Panc1 (cell line): ENCODE data around the gene TNIP2. TPM values are rescaled to one million over a fixed set of nuclear protein-coding genes. Genes with fewer than 3 reads are reported as not detected.

Experiments
- ATAC-seq: fragments of 200-7000 bp; cut with Tn5 transposase; 2 replicates; pipeline ENCODE4 v1.9.1; 2020; ENCODE audit warnings: mild to moderate bottlenecking, moderate library complexity
- BruUV-seq: library from RNA; stranded (reverse); fragments of 400-500 nt; replicated peaks from 2 replicates; lab custom pipeline; 2021; lab: Mats Ljungman, UMichigan
- CTCF ChIA-PET: fragments of 300-600 bp; sonication (Branson Sonifier 250); formaldehyde crosslinking; loops from one replicate; lab custom pipeline; 2022; ENCODE audit warnings: antibody characterized with exemption; lab: Charles Lee
- POLR2A ChIA-PET: fragments of 300-600 bp; sonication (Branson Sonifier 250); formaldehyde crosslinking; loops from one replicate; lab custom pipeline; 2022; ENCODE audit warnings: antibody characterized with exemption; lab: Charles Lee
- DNase-seq: peaks from one replicate; pipeline ENCODE4 v3.0.0-alpha.2; 2010; ENCODE audit warnings: low read depth, low spot score
- H3K27ac ChIP-seq: 2 replicates; pipeline ENCODE4 v1.5.1; 2011; ENCODE audit warnings: mild to moderate bottlenecking, low read length, inconsistent platforms
- H3K27me3 ChIP-seq: fragments of 200-500 bp; sonication (Bioruptor generic); 2 replicates; pipeline ENCODE4 v1.6.0; 2014; ENCODE audit warnings: low read length, inconsistent platforms; ENCODE audit not compliant: control insufficient read depth, insufficient read depth
- H3K36me3 ChIP-seq: fragments of 200-500 bp; sonication (Bioruptor generic); 2 replicates; pipeline ENCODE4 v1.5.1; 2014; ENCODE audit warnings: inconsistent platforms, mild to moderate bottlenecking, low read length, moderate library complexity; ENCODE audit not compliant: control insufficient read depth, insufficient read depth
- H3K4me1 ChIP-seq: 2 replicates; pipeline ENCODE4 v1.5.1; 2011; ENCODE audit warnings: inconsistent platforms, mild to moderate bottlenecking, low read length, moderate library complexity; ENCODE audit not compliant: control insufficient read depth, insufficient read depth
- H3K4me3 ChIP-seq, 2 experiments: 2 replicates each; pipeline ENCODE4 v1.5.1; 2011 to 2012; ENCODE audit warnings: low read depth in 2 of 2, low read length in 2 of 2, mild to moderate bottlenecking in 2 of 2, inconsistent platforms in 1 of 2, moderate library complexity in 1 of 2
- H3K9me3 ChIP-seq: fragments of 200-500 bp; sonication (Bioruptor generic); 2 replicates; pipeline ENCODE4 v1.5.1; 2014; ENCODE audit warnings: low read depth, mild to moderate bottlenecking, inconsistent platforms, low read length, moderate library complexity; ENCODE audit not compliant: control insufficient read depth, insufficient read depth
- CTCF ChIP-seq: fragments of 450-650 bp; IDR thresholded peaks from 2 replicates; pipeline ENCODE4 v1.5.1; 2017; ENCODE audit warnings: mild to moderate bottlenecking
- POLR2AphosphoS5 ChIP-seq: IDR thresholded peaks from 2 replicates; pipeline ENCODE4 v1.6.1; 2012; ENCODE audit warnings: mild to moderate bottlenecking, low read depth, low read length, moderate library complexity
- REST ChIP-seq, 2 experiments: IDR thresholded peaks; 2 replicates each; pipeline ENCODE4 v1.6.1; 2011 to 2012; ENCODE audit warnings: low read depth in 2 of 2, control low read depth in 1 of 2, low read length in 1 of 2, mild to moderate bottlenecking in 1 of 2, moderate library complexity in 1 of 2; ENCODE audit not compliant: insufficient read depth in 1 of 2
- SIN3A ChIP-seq: IDR thresholded peaks from 2 replicates; pipeline ENCODE4 v1.6.1; 2012; ENCODE audit warnings: low read depth, mild to moderate bottlenecking, low read length, moderate library complexity, borderline replicate concordance; ENCODE audit not compliant: insufficient read depth
- TCF7L2 ChIP-seq: IDR thresholded peaks from 2 replicates; pipeline ENCODE4 v1.6.1; 2011; ENCODE audit warnings: mild to moderate bottlenecking, low read depth, low read length, inconsistent platforms
- in situ Hi-C: cut with HindIII; loops from 2 replicates; pipeline ENCODE4 v1.10.0; 2016; ENCODE audit warnings: low sequenced_read_pairs, low pct_unique_long_range_greater_than_20kb
- intact Hi-C: fragments of 100-400 bp; cut with micrococcal nuclease; formaldehyde crosslinking; loops from one replicate; pipeline ENCODE4 v1.10.0; 2022; ENCODE audit not compliant: unreplicated experiment
- total RNA-seq: library from RNA; stranded (reverse); gene quantifications from one replicate; pipeline ENCODE4 v1.2.1, GENCODE V29; 2021; ENCODE audit not compliant: unreplicated experiment

The TNIP2 gene
- total RNA-seq, 1 experiment from 2014 or later: 60.3 TPM

DNA sequence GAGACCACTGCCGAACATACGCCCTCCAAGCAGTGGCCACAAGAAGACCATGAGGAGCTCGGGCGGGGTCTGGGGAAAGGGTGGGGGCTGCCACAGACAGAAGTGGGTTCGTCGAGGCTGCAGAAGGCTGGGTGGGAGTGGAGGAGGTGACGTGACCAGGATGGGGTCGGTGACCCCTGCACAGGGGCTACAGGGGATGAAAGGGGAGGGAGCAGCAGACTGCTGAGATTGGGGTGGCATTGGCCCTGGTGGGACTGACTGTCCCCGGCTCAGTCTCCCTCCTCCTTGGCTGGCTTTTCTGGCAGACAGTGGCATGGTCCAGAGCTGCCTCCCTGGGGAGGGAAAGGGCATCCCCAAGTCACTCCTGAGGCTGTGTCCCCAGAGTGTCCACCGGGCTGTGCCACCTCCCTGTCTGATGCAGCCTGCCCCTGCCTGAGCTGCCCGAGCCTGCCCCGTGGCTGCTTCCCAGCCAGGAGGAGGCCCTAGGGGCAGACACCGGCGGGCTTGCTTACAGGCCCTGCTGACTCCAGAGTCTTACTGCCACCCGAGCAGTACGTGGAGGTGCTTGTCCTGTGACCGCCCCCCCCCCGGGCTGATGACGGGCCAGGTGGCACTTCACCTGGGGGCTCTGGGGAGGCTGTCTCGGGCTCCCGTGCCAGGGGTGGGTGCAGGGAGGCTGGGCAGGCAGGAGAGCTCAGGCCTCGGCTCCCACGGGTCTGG, 44.0 kb upstream of the TNIP2 start:
- peak; percentile 28 for ATAC-seq
- CTCF ChIA-PET: interaction anchor here (0.7 kb wide), 1 partner anchor 12 kb away, joined by 7 read pairs; no protein-coding TSS in a partner anchor
- intact Hi-C loops (loop anchor here (10.0 kb wide), 1 partner anchor 135 kb away; no protein-coding TSS in a partner anchor), in situ Hi-C loops (no loop called here)
- Histone ChIP-seq H3K9me3 (no peaks in the 10 kb centered on the region), H3K27me3 (no peaks in the 10 kb centered on the region), H3K36me3 (no peaks in the 10 kb centered on the region), H3K4me3 (peak overlapping the region; percentile 29 to 57), H3K4me1 (peaks cover 81% of the 10 kb centered on the region), H3K27ac (peak overlapping the region; percentile 89)
- TF ChIP-seq REST (IDR thresholded peaks at IDR 0.05; ENCODE audit: insufficient read depth in 1 of 2, low read depth in 2 of 2, low read length in 1 of 2): no peak
- no peak for TF ChIP-seq TCF7L2
- no peak for TF ChIP-seq CTCF
- TF ChIP-seq SIN3A: no peak
- TF ChIP-seq POLR2AphosphoS5: no peak
- BruUV-seq: no TSS peak
- POLR2A ChIA-PET: no interaction called here
- DNase-seq: no peak

DNA sequence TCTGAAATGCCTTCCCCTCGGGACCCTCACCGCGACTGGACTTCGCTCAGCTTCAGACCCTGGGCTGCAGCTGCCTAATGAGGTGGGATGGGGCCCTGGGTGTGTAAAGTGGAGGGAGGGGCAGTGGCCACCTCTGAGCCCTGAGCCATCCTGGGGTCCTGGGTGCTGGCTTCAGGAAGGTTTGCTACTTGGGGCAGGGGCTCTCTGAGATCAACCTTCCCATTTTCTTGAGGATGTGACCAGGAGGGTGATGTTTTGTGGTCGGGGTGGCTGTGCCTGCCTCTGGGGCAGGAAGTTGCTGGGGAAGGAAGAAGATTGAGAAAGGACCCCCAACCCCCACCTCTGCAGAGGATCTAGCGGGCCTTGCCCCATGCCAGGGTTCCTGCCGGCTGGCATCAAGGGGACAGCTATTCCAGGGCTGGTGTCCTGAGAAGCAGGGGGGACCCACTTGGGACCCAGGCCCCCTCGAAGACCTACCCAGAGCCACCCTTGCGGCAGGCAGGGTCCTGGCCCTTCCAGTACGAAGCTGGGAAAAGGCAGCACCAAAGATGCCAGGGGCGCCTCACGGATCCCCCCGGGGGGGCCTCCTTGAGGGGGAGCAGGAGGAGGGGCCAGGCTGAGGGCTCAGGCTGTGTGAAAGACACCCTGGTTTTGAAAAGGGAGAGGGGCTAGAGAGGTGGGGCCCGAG, 43.2 kb upstream of the TNIP2 start:
- no peak for DNase-seq
- ChIA-PET CTCF (no interaction called here), POLR2A (no interaction called here)
- Histone ChIP-seq H3K27ac (peak overlapping the region; percentile 89), H3K4me1 (peaks cover 81% of the 10 kb centered on the region), H3K9me3 (no peaks in the 10 kb centered on the region), H3K4me3 (peak overlapping the region; percentile 29 to 57), H3K36me3 (no peaks in the 10 kb centered on the region), H3K27me3 (no peaks in the 10 kb centered on the region)
- no TSS peak for BruUV-seq
- ATAC-seq: no peak
- no peak for TF ChIP-seq CTCF
- TF ChIP-seq SIN3A: no peak
- no peak for TF ChIP-seq REST (IDR thresholded peaks at IDR 0.05; ENCODE audit: insufficient read depth in 1 of 2, low read depth in 2 of 2, low read length in 1 of 2)
- no peak for TF ChIP-seq POLR2AphosphoS5
- TF ChIP-seq TCF7L2: no peak
- intact Hi-C loops: loop anchor here (10.0 kb wide), 1 partner anchor 135 kb away; no protein-coding TSS in a partner anchor
- in situ Hi-C loops: no loop called here
